Kidney (tissue), 14 donors: ENCODE data around the gene NISCH. TPM values are rescaled to one million over a fixed set of nuclear protein-coding genes. Genes with fewer than 3 reads are reported as not detected.

Source experiments
- DNase-seq, 5 donors: peaks; one replicate each; pipeline ENCODE4 v3.0.0-alpha.2; 2013 to 2020
- FAIRE-seq: peaks from 2 replicates; lab custom pipeline; 2012; peaks lifted over from hg19 to GRCh38; lab: Jason Lieb, UNC
- H3K27ac ChIP-seq, 2 donors: one replicate each; pipeline ENCODE4 v1.7.0; 2013; ENCODE audit warnings: low read depth in 2 of 2, low read length in 2 of 2, inconsistent platforms in 1 of 2
- H3K27me3 ChIP-seq: one replicate; pipeline ENCODE4 v1.7.1; 2013; ENCODE audit warnings: low read length, inconsistent platforms; ENCODE audit not compliant: control insufficient read depth, insufficient read depth
- H3K36me3 ChIP-seq, 3 donors: one replicate each; pipeline versions ENCODE4 v1.7.0 to v1.7.1; 2013; ENCODE audit warnings: low read length in 3 of 3, control low read depth in 1 of 3, inconsistent platforms in 1 of 3; ENCODE audit not compliant: insufficient read depth in 3 of 3, control insufficient read depth in 2 of 3
- H3K4me1 ChIP-seq, 3 donors: one replicate each; pipeline versions ENCODE4 v1.7.0 to v1.7.1; 2013; ENCODE audit warnings: low read length in 3 of 3, inconsistent platforms in 1 of 3, low read depth in 1 of 3; ENCODE audit not compliant: control insufficient read depth in 2 of 3, insufficient read depth in 2 of 3
- H3K4me3 ChIP-seq, 3 donors: one replicate each; pipeline versions ENCODE4 v1.7.0 to v1.8.1; 2013; ENCODE audit warnings: low read length in 3 of 3, control low read depth in 1 of 3, inconsistent platforms in 1 of 3
- H3K9ac ChIP-seq, 3 donors: one replicate each; pipeline versions ENCODE4 v1.7.0 to v1.7.1; 2013; ENCODE audit warnings: low read length in 3 of 3, control low read depth in 1 of 3, inconsistent platforms in 1 of 3
- H3K9me3 ChIP-seq, 3 donors: one replicate each; pipeline versions ENCODE4 v1.7.0 to v1.7.1; 2013; ENCODE audit warnings: low read length in 3 of 3, control low read depth in 1 of 3, inconsistent platforms in 1 of 3; ENCODE audit not compliant: control insufficient read depth in 2 of 3, insufficient read depth in 1 of 3
- CTCF ChIP-seq: IDR thresholded peaks from 3 replicates; pipeline ENCODE4 v1.5.1; 2012; ENCODE audit warnings: mild to moderate bottlenecking, moderate library complexity, borderline replicate concordance; ENCODE audit not compliant: insufficient read depth; ENCODE audit errors: extremely low read depth
- intact Hi-C: fragments of 100-400 bp; cut with DNase I; formaldehyde crosslinking; loops from one replicate; pipeline ENCODE4 v1.11.1; 2022
- polyA plus RNA-seq: library from polyadenylated mRNA; stranded (reverse); fragments of 350-450 nt; fragmentation: Illumina TruSeq; extraction: RNeasy Lipid Tissue Mini Kit (QIAGEN cat#74804); gene quantifications from one replicate; pipeline ENCODE4 v1.2.3, GENCODE V29; 2014; ENCODE audit warnings: low read depth, low replicate concordance; ENCODE audit not compliant: insufficient read depth
- total RNA-seq: library from RNA; stranded (reverse); fragmentation: NEBNext Ultra II Directional; extraction: Animal tissue kit (Norgen Biotek cat#: 25700); gene quantifications from one replicate; pipeline ENCODE4 v1.2.1, GENCODE V29; 2021
- donor health status: control.
- donor health status: control.
- donor health status: control.
- donor health status: control.
- donor health status: control.
- donor health status: DM: yes; HTN: yes; CAD: no.
- donor health status: Normal renal cell carcinoma (clear cell type).

NISCH gene
- total and polyA plus RNA-seq, 2 donors from 2014 or later = 36.1 to 98.7 TPM

GRCh38 chr3:52494886-52495495, 39.6 kb downstream of the NISCH start, which contains the start of gene STAB1:
Gene STAB1, plus strand, starts transcription at chr3:52495338. Its CDS starts 76 bp downstream, at chr3:52495414.
- FAIRE-seq (no peak), DNase-seq (peak in 3 of 5 donors; percentile 31 to 90 (median 50))
- TF ChIP-seq CTCF = no peak
- H3K27ac ChIP-seq = peak within 1 kb of the TSS in 1 of 2 donors; percentile 22
- H3K4me1 ChIP-seq = peaks cover 0 to 23% (median 0%) of the 10 kb centered on the region in 3 donors
- H3K4me3 ChIP-seq = peak within 1 kb of the TSS in 2 of 3 donors; percentile 32 to 48
- H3K9me3 ChIP-seq = no peaks in the 10 kb centered on the region
- H3K27me3 ChIP-seq = no peaks in the 10 kb centered on the region
- H3K9ac ChIP-seq = peak within 1 kb of the TSS in 1 of 3 donors; percentile 26
- peaks cover 0 to 30% (median 16%) of the 10 kb centered on the region in 3 donors for H3K36me3 ChIP-seq
- intact Hi-C loops = no loop called here

- FAIRE-seq (no peak), DNase-seq (no peak)
- Histone ChIP-seq H3K9ac (peak overlapping the region in 1 of 3 donors; percentile 26), H3K27ac (peak overlapping the region in 1 of 2 donors; percentile 22), H3K4me3 (peak overlapping the region in 2 of 3 donors; percentile 32 to 48), H3K9me3 (no peaks in the 10 kb centered on the region), H3K4me1 (peaks cover 0 to 15% (median 0%) of the 10 kb centered on the region in 3 donors), H3K27me3 (no peaks in the 10 kb centered on the region), H3K36me3 (peaks cover 0 to 20% (median 13%) of the 10 kb centered on the region in 3 donors)
- no peak for TF ChIP-seq CTCF
- intact Hi-C loops = no loop called here
Observed at GRCh38 chr3:52495777-52496602, 40.6 kb downstream of the NISCH start.

- DNase-seq (peak in 1 of 5 donors; percentile 16), FAIRE-seq (no peak)
Observed at GRCh38 chr3:52498137-52499054, 43.0 kb downstream of the NISCH start.

More at GRCh38 chr3:52498137-52499054, 43.0 kb downstream of the NISCH start:
- H3K4me1 ChIP-seq = peaks cover 0 to 9% (median 0%) of the 10 kb centered on the region in 3 donors
- no peaks in the 10 kb centered on the region for H3K9me3 ChIP-seq
- no peaks in the 10 kb centered on the region for H3K27me3 ChIP-seq
- intact Hi-C loops = no loop called here
- H3K9ac ChIP-seq = no peak overlapping the region
- TF ChIP-seq CTCF = no peak
- no peak overlapping the region for H3K27ac ChIP-seq
- H3K36me3 ChIP-seq = no peaks in the 10 kb centered on the region
- H3K4me3 ChIP-seq = no peak overlapping the region
